GM12878 (cell line): ENCODE measurements around the gene PDZD2. TPM values are rescaled to one million over a fixed set of nuclear protein-coding genes. Genes with fewer than 3 reads are reported as not detected.

Source experiments
- ATAC-seq: fragments of 200-7000 bp; cut with Tn5 transposase; 3 replicates; pipeline ENCODE4 v1.9.1; 2020; ENCODE audit warnings: mild to moderate bottlenecking, moderate library complexity
- BruUV-seq: library from RNA; stranded (reverse); fragments of 400-500 nt; replicated peaks from 2 replicates; lab custom pipeline; 2021; lab: Mats Ljungman, UMichigan
- CTCF ChIA-PET: fragments of 300-600 bp; sonication (Branson Sonifier 250); formaldehyde crosslinking; extraction: SDS; loops from one replicate; lab custom pipeline; 2021; ENCODE audit warnings: inconsistent platforms; lab: Yijun Ruan, JAX
- POLR2A ChIA-PET: fragments of 350-600 bp; formaldehyde crosslinking; extraction: SDS; loops from one replicate; lab custom pipeline; 2021; ENCODE audit warnings: inconsistent platforms; lab: Charles Lee
- RAD21 ChIA-PET: fragments of 300-600 bp; sonication (Branson Sonifier 250); formaldehyde crosslinking; loops from one replicate; lab custom pipeline; 2023; ENCODE audit warnings: antibody characterized with exemption; ENCODE audit not compliant: unreplicated experiment; lab: Charles Lee
- SMC1A ChIA-PET: fragments of 300-600 bp; sonication (Branson Sonifier 250); formaldehyde crosslinking; loops from one replicate; lab custom pipeline; 2023; ENCODE audit not compliant: unreplicated experiment, uncharacterized antibody; lab: Charles Lee
- DNase-seq: peaks from one replicate; pipeline ENCODE4 v3.0.0-alpha.2; 2011; ENCODE audit warnings: low read depth, low spot score
- FAIRE-seq: peaks from 3 replicates; lab custom pipeline; 2011; peaks lifted over from hg19 to GRCh38; lab: Jason Lieb, UNC
- H2AFZ ChIP-seq: 2 replicates; pipeline ENCODE4 v1.6.0; 2011; ENCODE audit warnings: low read depth, low read length, control low read depth; ENCODE audit not compliant: control insufficient read depth
- H3K27ac ChIP-seq: 2 replicates; pipeline ENCODE4 v1.5.1; 2011; ENCODE audit warnings: control low read depth; ENCODE audit not compliant: control insufficient read depth, insufficient read depth
- H3K27me3 ChIP-seq, 2 experiments: replicated peaks in 1 of 2; 2 replicates each; pipeline versions ENCODE4 v1.6.0 to v1.6.1; 2011; ENCODE audit warnings: low read length in 1 of 2; ENCODE audit not compliant: control insufficient read depth in 2 of 2, insufficient read depth in 2 of 2
- H3K36me3 ChIP-seq, 2 experiments: 2 replicates each; pipeline ENCODE4 v1.5.1; 2011; ENCODE audit warnings: low read length in 1 of 2; ENCODE audit not compliant: control insufficient read depth in 2 of 2, insufficient read depth in 2 of 2
- H3K4me1 ChIP-seq: 2 replicates; pipeline ENCODE4 v1.6.1; 2011; ENCODE audit warnings: mild to moderate bottlenecking, low read length, moderate library complexity, mixed read lengths; ENCODE audit not compliant: control insufficient read depth, insufficient read depth
- H3K4me2 ChIP-seq: 2 replicates; pipeline ENCODE4 v1.6.0; 2011; ENCODE audit warnings: control low read depth; ENCODE audit not compliant: control insufficient read depth, insufficient read depth
- H3K4me3 ChIP-seq: fragments of 200-600 bp; sonication (generic); 2 replicates; pipeline ENCODE4 v1.5.1; 2016
- H3K79me2 ChIP-seq: 2 replicates; pipeline ENCODE4 v1.6.0; 2011; ENCODE audit warnings: low read length; ENCODE audit not compliant: control insufficient read depth, insufficient read depth
- H3K9ac ChIP-seq: 2 replicates; pipeline ENCODE4 v1.8.0; 2011; ENCODE audit warnings: low read length, control low read depth, mixed read lengths; ENCODE audit not compliant: control insufficient read depth, insufficient read depth
- H3K9me3 ChIP-seq: replicated peaks from 3 replicates; pipeline ENCODE4 v1.5.1; 2011; ENCODE audit warnings: mild to moderate bottlenecking, low read length; ENCODE audit not compliant: control insufficient read depth, insufficient read depth
- H4K20me1 ChIP-seq: 2 replicates; pipeline ENCODE4 v1.6.0; 2011; ENCODE audit not compliant: control insufficient read depth, insufficient read depth
- ATF3 ChIP-seq: IDR thresholded peaks from 2 replicates; pipeline ENCODE4 v1.6.1; 2011; ENCODE audit warnings: low read depth, mild to moderate bottlenecking, low read length, moderate library complexity, borderline replicate concordance; ENCODE audit errors: extremely low read depth
- EP300 ChIP-seq, 2 experiments: fragments of 150-350 bp in 1 of 2; IDR thresholded peaks; 2 replicates each; pipeline ENCODE4 v1.6.1; 2011 to 2012; ENCODE audit warnings: low read depth in 2 of 2, low read length in 2 of 2, borderline replicate concordance in 1 of 2, improper control_type of control experiment in 1 of 2, inconsistent platforms in 1 of 2; ENCODE audit not compliant: control insufficient read depth in 1 of 2
- FOXM1 ChIP-seq: IDR thresholded peaks from 2 replicates; pipeline ENCODE4 v1.6.1; 2012; ENCODE audit warnings: low read depth, mild to moderate bottlenecking, inconsistent platforms, low read length, moderate library complexity
- HCFC1 ChIP-seq: fragments of 150-350 bp; IDR thresholded peaks from 2 replicates; pipeline ENCODE4 v1.6.1; 2014; ENCODE audit warnings: low read length
- HDAC2 ChIP-seq: fragments of 200-600 bp; sonication (generic); IDR thresholded peaks from 2 replicates; pipeline ENCODE4 v1.6.1; 2017
- IRF3 ChIP-seq: fragments of 450-650 bp; IDR thresholded peaks from 2 replicates; pipeline ENCODE4 v1.6.1; 2014; ENCODE audit warnings: mild to moderate bottlenecking
- IRF4 ChIP-seq: IDR thresholded peaks from 2 replicates; pipeline ENCODE4 v1.6.1; 2011; ENCODE audit warnings: low read depth, low read length
- POU2F2 ChIP-seq: IDR thresholded peaks from 3 replicates; pipeline ENCODE4 v1.6.1; 2011; ENCODE audit warnings: low read depth, mild to moderate bottlenecking, low read length, borderline replicate concordance
- RBBP5 ChIP-seq: fragments of 200-600 bp; sonication (generic); conservative IDR thresholded peaks from 2 replicates; pipeline ENCODE4 v1.6.1; 2016
- SMAD5 ChIP-seq: IDR thresholded peaks from 2 replicates; pipeline ENCODE4 v1.6.1; 2016; ENCODE audit warnings: antibody characterized with exemption, low read depth
- SRF ChIP-seq, 2 experiments: IDR thresholded peaks; 2 replicates each; pipeline ENCODE4 v1.6.1; 2011; ENCODE audit warnings: low read depth in 2 of 2, low read length in 2 of 2, mild to moderate bottlenecking in 1 of 2, moderate library complexity in 1 of 2
- TCF12 ChIP-seq: IDR thresholded peaks from 2 replicates; pipeline ENCODE4 v1.6.1; 2011; ENCODE audit warnings: low read depth, mild to moderate bottlenecking, low read length
- YY1 ChIP-seq: IDR thresholded peaks from 2 replicates; pipeline ENCODE4 v1.6.1; 2011; ENCODE audit warnings: low read depth, mild to moderate bottlenecking, low read length
- ZBTB33 ChIP-seq: fragments of 450-650 bp; IDR thresholded peaks from 2 replicates; pipeline ENCODE4 v1.6.1; 2017; ENCODE audit warnings: mild to moderate bottlenecking
- ZZZ3 ChIP-seq: IDR thresholded peaks from 2 replicates; pipeline ENCODE4 v1.6.1; 2011; ENCODE audit warnings: low read depth; ENCODE audit not compliant: control insufficient read depth, insufficient read length
- WGBS: methylation state at CpG from one replicate; pipeline ENCODE4 v1.1.6; 2016; ENCODE audit warnings: low lambda C conversion rate; ENCODE audit not compliant: insufficient replicate concordance, insufficient coverage; ENCODE audit errors: missing lambda C conversion rate; 5-methylcytosine and 5-hydroxymethylcytosine counted together
- in situ Hi-C: fragments of 300-500 bp; cut with MboI; formaldehyde crosslinking; loops from 9 replicates; pipeline ENCODE4 v1.14.3; 2018; ENCODE audit warnings: mixed read lengths
- intact Hi-C: fragments of 100-400 bp; cut with micrococcal nuclease; formaldehyde crosslinking; loops from one replicate; pipeline ENCODE4 v1.14.2; 2022; ENCODE audit not compliant: unreplicated experiment
- polyA plus RNA-seq, 11 experiments: library from polyadenylated mRNA; depleted of rRNA in 4 of 11; unstranded in 6 of 11; stranded (reverse) in 5 of 11; fragments of >200 nt; fragmentation: Nextera tagmentation in 4 of 11; fragmentation: Illumina TruSeq in 1 of 11; extraction: Ambion mirVana in 4 of 11; extraction: Trizol in 1 of 11; gene quantifications; 1 replicate in 1 of 11; 2 replicates in 10 of 11; pipeline versions ENCODE4 v1.2.1 to v1.2.3, GENCODE V29; 2011 to 2016; ENCODE audit warnings: inconsistent platforms in 2 of 11, missing spikeins in 2 of 11, low read depth in 1 of 11
- total RNA-seq, 4 experiments: library from RNA; depleted of rRNA in 3 of 4; stranded (reverse); fragments of >200 nt in 3 of 4; fragmentation: Illumina TruSeq in 1 of 4; extraction: Trizol in 1 of 4; gene quantifications; 2 replicates each; pipeline versions ENCODE4 v1.2.1 to v1.2.3, GENCODE V29; 2013 to 2021

The PDZD2 gene
- total and polyA plus RNA-seq, 10 of the 15 experiments (the other 5 are each of a cell fraction or from before 2014, with no cell fraction given): 0.01 to 0.58 (median 0.29) TPM; not detected in 3

GRCh38 chr5:31863991-31864411 lies 225.1 kb downstream of the PDZD2 start:
- SMC1A ChIA-PET: no interaction called here
- TF ChIP-seq SMAD5: no peak
- TF ChIP-seq TCF12: no peak
- H3K79me2 ChIP-seq: no peaks in the 10 kb centered on the region

GRCh38 chr5:31866166-31866565 lies 227.2 kb downstream of the PDZD2 start:
- ChIA-PET RAD21 (interaction anchor here (0.7 kb wide), 1 partner anchor 216 kb away, joined by 3 read pairs; no protein-coding TSS in a partner anchor), POLR2A (no interaction called here), SMC1A (interaction anchor here (0.9 kb wide), 1 partner anchor 92 kb away, joined by 3 read pairs; no protein-coding TSS in a partner anchor), CTCF (no interaction called here)
- Histone ChIP-seq H3K4me3 (no peak overlapping the region), H3K4me1 (no peaks in the 10 kb centered on the region), H3K9me3 (no peaks in the 10 kb centered on the region), H3K27ac (no peak overlapping the region), H3K36me3 (no peaks in the 10 kb centered on the region), H3K4me2 (no peak overlapping the region), H3K79me2 (no peaks in the 10 kb centered on the region), H2AFZ (no peak overlapping the region), H3K27me3 (no peaks in the 10 kb centered on the region; a peak in 1 of 4 replicates), H3K9ac (no peak overlapping the region), H4K20me1 (no peaks in the 10 kb centered on the region)
- TF ChIP-seq HCFC1 (no peak), RBBP5 (no peak), ZZZ3 (no peak), IRF4 (no peak), ATF3 (no peak), YY1 (no peak), IRF3 (no peak), EP300 (IDR thresholded peaks at IDR 0.05; ENCODE audit: borderline replicate concordance in 1 of 2, control insufficient read depth in 1 of 2, low read depth in 2 of 2, low read length in 2 of 2) (no peak), ZBTB33 (no peak), SRF (IDR thresholded peaks at IDR 0.05; ENCODE audit: low read depth in 2 of 2, low read length in 2 of 2) (no peak), HDAC2 (no peak), POU2F2 (no peak), FOXM1 (no peak)
- BruUV-seq: no TSS peak
- in situ Hi-C loops: no loop called here
- ATAC-seq (no peak), DNase-seq (no peak), FAIRE-seq (no peak)
- intact Hi-C loops: no loop called here
- WGBS: 23% methylated on average over 10 of the region's 10 CpGs

More at GRCh38 chr5:31863991-31864411, 225.1 kb downstream of the PDZD2 start:
- ATAC-seq (no peak), DNase-seq (no peak), FAIRE-seq (no peak)
- ChIA-PET RAD21 (no interaction called here), POLR2A (no interaction called here), CTCF (no interaction called here)
- Histone ChIP-seq H2AFZ (no peak overlapping the region), H3K36me3 (no peaks in the 10 kb centered on the region), H4K20me1 (no peaks in the 10 kb centered on the region), H3K27me3 (no peaks in the 10 kb centered on the region; a peak in 2 of 4 replicates), H3K9me3 (no peaks in the 10 kb centered on the region; the same call in 2 of the 3 replicates), H3K4me1 (no peaks in the 10 kb centered on the region), H3K4me3 (no peak overlapping the region), H3K27ac (no peak overlapping the region), H3K9ac (no peak overlapping the region), H3K4me2 (no peak overlapping the region)
- BruUV-seq: no TSS peak
- WGBS: 35% methylated on average over 4 of the region's 4 CpGs
- intact Hi-C loops: no loop called here
- in situ Hi-C loops: no loop called here
